HG02763 (cell line): ENCODE results near the gene GPRC5B.

Experiments
- ATAC-seq: cut with Tn5 transposase; IDR thresholded peaks from one replicate; pipeline ENCODE4 v1.9.1; 2021; ENCODE audit warnings: mild to moderate bottlenecking, moderate library complexity; ENCODE audit not compliant: unreplicated experiment

Gene GPRC5B

GRCh38 chr16:19874026-19874425 lies 10.6 kb downstream of the GPRC5B start:
- ATAC-seq, result no peak

DNA sequence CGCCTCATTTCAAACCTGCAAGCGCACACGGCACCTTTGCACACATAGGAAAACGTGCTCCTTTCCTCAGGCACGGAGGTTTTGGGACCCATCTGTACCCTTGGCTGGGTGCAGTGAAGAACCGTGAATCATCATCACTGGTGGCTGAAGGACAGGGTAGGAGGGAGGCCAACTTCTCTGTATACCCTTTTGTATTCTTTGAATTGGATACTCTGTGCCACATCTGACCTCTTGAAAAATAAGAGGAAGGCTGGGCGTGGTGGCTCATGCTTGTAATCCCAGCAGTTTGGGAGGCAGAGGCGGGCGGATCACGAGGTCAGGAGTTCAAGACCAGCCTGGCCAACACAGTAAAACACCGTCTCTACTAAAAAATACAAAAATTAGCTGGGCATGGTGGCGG lies 11.7 kb downstream of the GPRC5B start:
- no peak for ATAC-seq

DNA sequence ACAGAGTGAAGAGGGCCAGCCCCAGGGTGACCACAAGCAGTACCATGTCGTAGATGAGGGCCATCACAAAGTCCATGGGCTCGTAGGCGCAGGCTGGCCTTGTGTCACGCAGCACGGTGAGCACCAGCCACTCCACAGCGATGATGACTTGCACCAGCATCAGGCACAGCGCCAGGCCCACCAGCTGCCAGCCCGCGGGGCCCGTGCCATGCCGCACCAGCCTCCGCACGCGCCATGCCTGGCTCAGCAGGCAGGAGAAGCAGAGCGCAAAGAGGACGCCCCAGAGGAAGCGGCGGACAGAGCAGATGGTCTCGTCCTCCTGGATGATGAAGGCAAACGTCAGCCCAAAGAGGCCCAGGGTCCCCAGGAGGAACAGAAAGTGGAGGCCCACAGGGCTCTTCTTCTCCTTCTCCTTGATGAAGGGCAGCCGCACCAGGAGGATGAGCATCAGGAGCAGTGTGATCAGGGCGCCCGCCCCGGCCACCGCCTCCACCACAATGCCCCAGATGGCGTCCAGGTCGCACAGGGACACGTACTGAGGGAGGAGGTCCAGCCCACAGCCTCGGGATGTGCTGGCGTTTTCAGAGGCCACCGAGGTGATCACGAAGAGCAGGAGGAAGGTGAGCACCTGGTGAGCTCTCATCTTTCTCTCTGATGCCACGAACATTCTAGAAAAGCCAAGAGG lies 12.3 kb downstream of the GPRC5B start:
- no peak for ATAC-seq

GRCh38 chr16:19871721-19872120 lies 12.9 kb downstream of the GPRC5B start:
- ATAC-seq, result no peak

DNA sequence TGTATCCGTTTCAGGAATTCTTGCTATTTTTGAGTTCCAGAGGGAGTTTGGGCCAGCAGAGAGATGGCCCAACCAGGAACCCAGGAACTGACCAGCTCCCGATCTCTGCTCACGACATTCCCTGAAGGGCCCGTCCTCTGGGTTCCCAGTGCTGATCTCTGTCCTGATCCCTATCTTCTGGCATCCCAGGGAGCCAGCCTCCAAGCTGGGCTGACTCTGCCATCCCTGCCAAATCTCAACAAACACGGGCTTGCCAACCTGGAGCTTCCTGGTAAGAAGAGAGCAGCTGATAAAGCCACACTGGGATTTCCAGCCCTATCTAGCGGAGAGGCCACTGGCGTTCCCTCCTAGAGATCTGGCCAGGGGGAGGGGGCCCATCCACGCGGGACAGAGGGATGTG lies 16.2 kb downstream of the GPRC5B start:
- ATAC-seq, result no peak

DNA sequence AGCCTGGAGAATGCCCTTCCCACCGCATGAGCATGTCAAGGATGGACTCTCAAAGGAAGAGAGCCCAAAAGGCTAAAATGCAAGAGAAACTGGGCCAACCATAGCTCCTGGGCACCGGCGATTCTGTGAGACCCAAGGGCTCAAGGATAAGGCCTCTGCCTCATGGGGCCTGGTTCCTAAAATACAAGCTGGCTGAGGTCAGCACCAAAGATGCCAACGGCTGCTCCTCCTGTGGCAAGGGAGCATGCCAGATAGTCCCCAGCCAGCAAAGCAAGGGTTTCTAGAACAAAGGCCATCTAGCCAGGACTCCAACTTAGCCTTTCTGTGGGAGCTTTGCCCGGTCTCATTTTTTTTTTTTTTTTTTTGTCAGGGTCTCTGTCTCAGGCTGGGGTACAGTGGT lies 20.1 kb downstream of the GPRC5B start:
- no peak for ATAC-seq

GRCh38 chr16:19863990-19864389 lies 20.7 kb downstream of the GPRC5B start:
- ATAC-seq, result no peak

- no peak for ATAC-seq
Measured at GRCh38 chr16:19861811-19862327, 22.8 kb downstream of the GPRC5B start.

GRCh38 chr16:19861133-19861532 lies 23.5 kb downstream of the GPRC5B start:
- no peak for ATAC-seq

DNA sequence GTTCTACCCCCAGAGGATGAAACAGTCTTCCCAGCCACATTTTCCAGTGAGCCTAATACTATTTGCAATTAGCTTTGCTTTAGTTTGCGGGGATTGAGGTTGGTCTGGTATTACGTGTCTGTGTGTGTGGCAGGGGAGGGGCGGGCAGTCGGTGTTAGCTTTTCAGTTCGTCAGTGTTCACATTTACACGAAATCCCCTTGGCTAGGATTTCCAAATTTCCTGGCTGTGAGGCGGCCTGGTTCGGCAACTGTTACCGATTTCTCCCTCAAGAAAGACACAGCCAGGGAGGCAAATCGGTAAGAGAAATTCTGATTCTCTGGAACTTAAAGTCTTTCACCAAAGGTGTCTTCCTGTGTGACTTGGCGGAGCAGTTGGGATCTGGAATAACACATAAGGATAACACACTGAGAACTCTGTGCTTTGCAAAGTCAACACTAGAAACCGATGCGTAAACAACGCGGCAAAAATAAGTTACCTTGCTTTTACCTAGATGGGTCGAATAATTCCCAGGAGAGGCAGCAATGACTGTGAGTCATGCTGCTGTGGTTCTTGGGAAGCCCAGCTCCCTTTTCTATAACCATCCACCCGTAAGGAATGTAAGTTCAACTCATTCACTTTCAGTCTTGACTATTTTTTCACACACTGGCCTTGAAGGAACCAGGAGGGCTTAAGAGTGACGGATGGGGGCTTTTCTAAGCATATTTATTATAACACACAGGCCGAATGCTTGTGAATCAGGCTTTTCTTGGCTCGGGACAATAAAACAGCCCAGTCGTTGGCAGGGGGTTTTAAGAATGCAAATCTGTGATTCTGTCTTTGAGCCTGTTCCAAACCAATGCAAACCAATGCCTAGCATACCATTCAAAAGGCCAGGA lies 24.2 kb downstream of the GPRC5B start:
- ATAC-seq, result no peak

- no peak for ATAC-seq
Measured at GRCh38 chr16:19859603-19860002, 25.0 kb downstream of the GPRC5B start.

GRCh38 chr16:19859166-19859565 lies 25.5 kb downstream of the GPRC5B start:
- ATAC-seq, result no peak

GRCh38 chr16:19858340-19859018 lies 26.2 kb downstream of the GPRC5B start:
- ATAC-seq, result no peak

GRCh38 chr16:19857593-19858339 lies 26.9 kb downstream of the GPRC5B start:
- no peak for ATAC-seq

- no peak for ATAC-seq
Measured at GRCh38 chr16:19856120-19856519, 28.5 kb downstream of the GPRC5B start.

GRCh38 chr16:19854543-19854876 lies 30.1 kb downstream of the GPRC5B start:
- no peak for ATAC-seq

DNA sequence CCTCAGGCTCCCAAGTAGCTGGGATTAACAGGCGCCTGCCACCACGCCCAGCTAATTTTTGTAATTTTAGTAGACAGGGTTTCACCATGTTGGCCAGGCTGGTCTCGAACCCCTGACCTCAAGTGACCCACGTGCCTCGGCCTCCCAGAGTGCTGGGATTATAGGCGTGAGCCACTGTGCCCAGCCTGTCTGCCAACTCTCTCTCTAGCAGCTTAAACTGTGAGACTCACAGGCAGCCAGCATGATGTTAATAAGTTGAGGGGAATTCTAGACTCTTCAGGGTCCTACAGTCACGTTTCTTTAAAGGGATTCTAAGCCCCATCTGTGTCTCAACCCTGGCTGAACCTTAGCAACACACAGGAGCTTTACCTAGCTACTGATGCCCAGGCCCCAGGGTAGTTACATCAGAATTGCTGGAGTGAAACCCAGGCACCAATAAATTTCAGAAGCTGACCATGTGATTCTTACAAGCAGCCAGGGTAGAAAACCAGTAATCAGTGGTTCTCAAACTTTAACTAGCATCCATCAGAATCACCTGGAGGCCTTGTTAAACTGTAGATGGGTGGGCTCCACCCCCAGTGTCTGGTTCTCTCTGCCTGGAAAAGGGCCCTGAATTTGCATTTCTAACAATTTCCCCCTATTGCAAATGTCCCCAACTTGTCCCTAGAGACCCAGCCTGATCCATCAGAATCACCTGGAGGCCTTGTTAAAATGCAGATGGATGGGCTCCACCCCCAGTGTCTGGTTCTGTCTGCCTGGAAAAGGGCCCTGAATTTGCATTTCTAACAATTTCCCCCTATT lies 30.7 kb downstream of the GPRC5B start:
- ATAC-seq, result no peak

- ATAC-seq, result no peak
Measured at GRCh38 chr16:19853132-19853741, 31.4 kb downstream of the GPRC5B start.

GRCh38 chr16:19851476-19851875 lies 33.2 kb downstream of the GPRC5B start:
- ATAC-seq, result no peak
